AG04449 (cell line): ENCODE measurements around the gene MEGF9.

Experiments used
- CTCF ChIA-PET: fragments of 350-600 bp; formaldehyde crosslinking; extraction: SDS; loops from one replicate; lab custom pipeline; 2021; ENCODE audit warnings: antibody characterized with exemption; lab: Yijun Ruan, JAX
- POLR2A ChIA-PET: fragments of 400-600, 350-600 bp; formaldehyde crosslinking; extraction: SDS; loops from one replicate; lab custom pipeline; 2020; ENCODE audit warnings: antibody characterized with exemption, inconsistent platforms; lab: Yijun Ruan, JAX
- DNase-seq: peaks from one replicate; pipeline ENCODE4 v3.0.0-alpha.2; 2010; ENCODE audit warnings: low read depth, low spot score
- H3K4me3 ChIP-seq: 2 replicates; pipeline ENCODE4 v1.5.1; 2011; ENCODE audit warnings: low read depth, mild to moderate bottlenecking, control low read depth, low read length
- CTCF ChIP-seq: IDR thresholded peaks from one replicate; pipeline ENCODE4 v1.5.1; 2011; ENCODE audit warnings: mild to moderate bottlenecking, moderate library complexity, low read length, control low read depth, inconsistent platforms; ENCODE audit not compliant: insufficient read depth; ENCODE audit errors: missing control alignments

Gene MEGF9

DNA sequence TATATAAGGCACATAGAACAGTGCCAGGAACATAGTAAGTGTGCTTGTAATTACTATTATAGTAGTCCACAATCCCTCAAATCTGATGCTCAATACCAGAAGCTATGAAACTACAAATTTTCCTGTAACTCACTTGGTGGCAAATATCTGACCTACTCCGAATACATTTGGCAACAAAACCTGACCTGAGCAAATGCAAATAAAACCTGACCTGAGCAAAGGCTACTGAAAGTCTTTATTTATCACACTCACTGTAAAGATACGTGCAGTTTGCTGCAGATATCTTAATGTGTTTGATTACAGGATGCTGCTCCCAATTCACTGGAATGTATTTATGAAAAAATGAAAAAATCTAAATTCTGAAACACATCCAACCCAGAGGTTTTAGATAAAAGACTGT, 7.1 kb downstream of the MEGF9 start:
- no peak for TF ChIP-seq CTCF
- H3K4me3 ChIP-seq = no peak overlapping the region
- no peak for DNase-seq
- ChIA-PET CTCF (no interaction called here), POLR2A (no interaction called here)

DNA sequence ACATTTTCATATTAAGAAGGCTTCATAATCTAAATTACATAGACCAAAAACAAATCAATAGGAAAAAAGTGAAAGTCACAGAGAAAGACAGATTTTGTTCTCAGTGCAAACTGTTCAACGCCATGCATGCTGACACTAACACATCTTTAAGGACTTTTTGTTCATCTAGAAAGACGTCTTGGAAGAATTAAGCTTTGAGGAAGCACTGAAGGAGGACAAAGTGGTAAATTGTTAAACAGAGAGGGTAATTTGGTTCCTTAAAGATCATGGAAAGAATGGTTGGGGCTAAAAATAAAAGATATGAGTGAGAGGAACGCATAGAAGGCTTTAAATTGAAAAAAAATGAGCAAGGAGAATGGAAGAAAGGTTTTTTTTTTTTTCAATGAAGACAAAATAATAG, 9.1 kb downstream of the MEGF9 start:
- H3K4me3 ChIP-seq = no peak overlapping the region
- DNase-seq = no peak
- TF ChIP-seq CTCF = no peak
- ChIA-PET POLR2A (no interaction called here), CTCF (no interaction called here)

GRCh38 chr9:120702075-120702474, 12.2 kb downstream of the MEGF9 start:
- no peak for TF ChIP-seq CTCF
- no peak for DNase-seq
- POLR2A ChIA-PET = no interaction called here
- CTCF ChIA-PET = interaction anchor here (1.9 kb wide), 1 partner anchor 11 kb away, joined by 4 read pairs; no protein-coding TSS in a partner anchor
- H3K4me3 ChIP-seq = no peak overlapping the region

DNA sequence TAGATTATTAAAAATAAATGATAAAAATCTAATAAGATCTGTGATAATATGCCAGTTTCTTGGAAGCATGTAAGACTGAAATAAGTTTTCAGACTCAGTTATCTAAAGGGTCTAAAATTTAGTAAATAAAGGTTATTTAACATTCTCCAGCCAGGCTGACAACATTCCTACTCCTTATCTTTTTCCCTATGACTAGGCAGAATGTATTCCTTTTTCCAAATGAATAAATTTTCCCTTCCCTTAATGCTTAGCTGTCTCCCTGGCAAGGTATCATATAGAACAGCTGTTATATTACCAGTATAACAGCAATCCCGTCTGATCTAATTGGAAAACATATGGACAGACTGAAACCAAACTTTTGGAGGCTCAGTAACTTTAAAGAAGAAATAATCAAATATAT, 13.0 kb downstream of the MEGF9 start:
- no peak for TF ChIP-seq CTCF
- DNase-seq = no peak

GRCh38 chr9:120698766-120699165, 15.5 kb downstream of the MEGF9 start:
- no peak for DNase-seq
- no peak for TF ChIP-seq CTCF
- CTCF ChIA-PET = interaction anchor here (0.9 kb wide), 1 partner anchor 15 kb away, joined by 3 read pairs; no protein-coding TSS in a partner anchor
- H3K4me3 ChIP-seq = no peak overlapping the region
- POLR2A ChIA-PET = no interaction called here

More for the DNA sequence above, 13.0 kb downstream of the MEGF9 start:
- ChIA-PET POLR2A (no interaction called here), CTCF (interaction anchor here (1.9 kb wide), 1 partner anchor 12 kb away, joined by 4 read pairs; no protein-coding TSS in a partner anchor)
- H3K4me3 ChIP-seq = no peak overlapping the region

GRCh38 chr9:120697448-120697847, 16.8 kb downstream of the MEGF9 start:
- CTCF ChIA-PET = no interaction called here
- POLR2A ChIA-PET = no interaction called here
- H3K4me3 ChIP-seq = no peak overlapping the region
- no peak for TF ChIP-seq CTCF
- no peak for DNase-seq
